ENCODE results near the gene DOCK8. TPM values are rescaled to one million over a fixed set of nuclear protein-coding genes. Genes with fewer than 3 reads are reported as not detected.

DOCK8 gene
- total RNA-seq, 1 donor from 2014 or later = 83.4 TPM

- no peaks in the 10 kb centered on the region for H3K27me3 ChIP-seq
- H3K36me3 ChIP-seq = peaks cover 27% of the 10 kb centered on the region
- ATAC-seq (peak; percentile 32), DNase-seq (no peak)
- H3K4me3 ChIP-seq = peak overlapping the region; percentile 10
- H3K4me1 ChIP-seq = no peaks in the 10 kb centered on the region
- intact Hi-C loops (cut with DNase I) = no loop called here
- TF ChIP-seq CTCF (IDR thresholded peaks at IDR 0.05) = no peak
- H3K9me3 ChIP-seq = no peaks in the 10 kb centered on the region
- H3K27ac ChIP-seq = peak overlapping the region; percentile 66
Observed at GRCh38 chr9:304106-304505, 89.4 kb downstream of the DOCK8 start.

- DNase-seq (no peak), ATAC-seq (peak; percentile 79)
- peaks cover 32% of the 10 kb centered on the region for H3K36me3 ChIP-seq
- H3K9me3 ChIP-seq = no peaks in the 10 kb centered on the region
- H3K27me3 ChIP-seq = no peaks in the 10 kb centered on the region
- intact Hi-C loops (cut with DNase I) = no loop called here
- peak overlapping the region; percentile 10 for H3K4me3 ChIP-seq
- no peak for TF ChIP-seq CTCF (IDR thresholded peaks at IDR 0.05)
- H3K4me1 ChIP-seq = no peaks in the 10 kb centered on the region
- H3K27ac ChIP-seq = peak overlapping the region; percentile 66
Observed at GRCh38 chr9:304519-305185, 90.0 kb downstream of the DOCK8 start.

GRCh38 chr9:306907-307306, 92.2 kb downstream of the DOCK8 start:
- Histone ChIP-seq H3K4me1 (no peaks in the 10 kb centered on the region), H3K27me3 (no peaks in the 10 kb centered on the region), H3K9me3 (no peaks in the 10 kb centered on the region), H3K36me3 (peaks cover 40% of the 10 kb centered on the region), H3K27ac (no peak overlapping the region), H3K4me3 (no peak overlapping the region)
- peak; percentile 19 for TF ChIP-seq CTCF (IDR thresholded peaks at IDR 0.05)
- intact Hi-C loops (cut with DNase I) = no loop called here
- ATAC-seq = peak; percentile 74
- no peak for DNase-seq

DNA sequence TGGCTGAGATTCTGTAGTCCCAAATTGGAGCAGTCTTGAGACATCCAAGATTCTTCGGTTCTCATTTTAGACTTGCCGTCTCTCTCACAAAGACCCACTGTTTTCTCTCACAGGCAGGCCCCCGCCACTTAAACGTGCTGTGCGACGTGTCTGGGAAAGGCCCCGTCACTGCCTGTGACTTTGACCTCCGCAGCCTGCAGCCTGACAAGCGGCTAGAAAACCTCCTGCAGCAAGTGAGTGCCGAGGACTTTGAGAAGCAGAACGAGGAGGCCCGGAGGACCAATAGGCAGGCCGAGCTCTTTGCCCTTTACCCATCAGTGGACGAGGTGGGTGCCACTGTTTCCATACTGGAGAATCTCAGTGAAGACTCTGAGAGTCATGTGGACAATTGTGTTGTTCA, 97.2 kb downstream of the DOCK8 start:
- Histone ChIP-seq H3K27me3 (no peaks in the 10 kb centered on the region), H3K27ac (no peak overlapping the region), H3K36me3 (peaks cover 67% of the 10 kb centered on the region), H3K4me1 (no peaks in the 10 kb centered on the region), H3K9me3 (no peaks in the 10 kb centered on the region), H3K4me3 (no peak overlapping the region)
- no peak for DNase-seq
- intact Hi-C loops (cut with DNase I) = no loop called here
- TF ChIP-seq CTCF (IDR thresholded peaks at IDR 0.05) = no peak
- ATAC-seq = no peak

- TF ChIP-seq CTCF (IDR thresholded peaks at IDR 0.05) = no peak
- no peak overlapping the region for H3K4me3 ChIP-seq
- no peaks in the 10 kb centered on the region for H3K9me3 ChIP-seq
- H3K27ac ChIP-seq = no peak overlapping the region
- no peak for DNase-seq
- peaks cover 73% of the 10 kb centered on the region for H3K36me3 ChIP-seq
- ATAC-seq = no peak
- H3K4me1 ChIP-seq = no peaks in the 10 kb centered on the region
- H3K27me3 ChIP-seq = no peaks in the 10 kb centered on the region
- intact Hi-C loops (cut with DNase I) = no loop called here
Observed at GRCh38 chr9:312596-313320, 98.1 kb downstream of the DOCK8 start.

Measured in upper lobe of right lung (tissue), 1 donor.